HG03442 (cell line): Measurements from ENCODE around the gene TMEM8B.
A peak's percentile ranks its signal among the peaks of the same experiment; 100 is the strongest.

Source experiments
- ATAC-seq: cut with Tn5 transposase; IDR thresholded peaks from one replicate; pipeline ENCODE4 v1.9.1; 2021; ENCODE audit warnings: mild to moderate bottlenecking, moderate library complexity; ENCODE audit not compliant: unreplicated experiment

Gene TMEM8B

GRCh38 chr9:35811381-35812024, 17.5 kb upstream of the TMEM8B start:
- ATAC-seq, result no peak

DNA sequence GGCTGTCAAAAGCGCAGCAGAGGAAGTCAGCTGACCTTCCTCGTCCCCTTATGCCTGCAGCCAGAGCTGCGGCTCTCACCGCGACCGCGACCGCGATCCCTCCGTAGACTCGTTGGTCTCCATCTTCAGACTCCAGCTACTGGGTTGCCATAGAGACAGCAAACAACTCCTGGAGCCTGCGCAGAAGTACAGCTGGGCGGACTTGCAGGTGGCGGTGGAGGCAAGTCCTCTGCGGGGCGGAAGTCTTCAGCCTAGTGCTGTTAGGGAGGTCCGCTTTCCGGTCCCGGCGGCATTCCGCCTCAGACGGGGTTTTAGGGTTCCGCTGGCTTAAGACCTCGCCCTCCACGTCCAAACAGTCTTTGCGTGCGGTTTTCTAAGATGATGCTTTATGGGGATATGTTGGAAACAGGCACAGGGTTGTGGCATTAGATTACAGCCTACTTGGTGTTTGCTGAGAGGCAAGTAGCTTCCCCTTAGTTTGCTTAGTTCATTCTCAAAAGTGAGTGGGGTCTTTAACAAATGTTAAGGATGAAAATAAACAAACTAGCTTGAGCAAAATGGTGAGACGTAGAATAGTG, 16.9 kb upstream of the TMEM8B start, which contains the start of gene SPAG8:
SPAG8 (minus strand) TSS at position 238 of the 578 bp plus-strand sequence; CDS start at position 123, 115 bp downstream.
- peak; percentile 63 for ATAC-seq

DNA sequence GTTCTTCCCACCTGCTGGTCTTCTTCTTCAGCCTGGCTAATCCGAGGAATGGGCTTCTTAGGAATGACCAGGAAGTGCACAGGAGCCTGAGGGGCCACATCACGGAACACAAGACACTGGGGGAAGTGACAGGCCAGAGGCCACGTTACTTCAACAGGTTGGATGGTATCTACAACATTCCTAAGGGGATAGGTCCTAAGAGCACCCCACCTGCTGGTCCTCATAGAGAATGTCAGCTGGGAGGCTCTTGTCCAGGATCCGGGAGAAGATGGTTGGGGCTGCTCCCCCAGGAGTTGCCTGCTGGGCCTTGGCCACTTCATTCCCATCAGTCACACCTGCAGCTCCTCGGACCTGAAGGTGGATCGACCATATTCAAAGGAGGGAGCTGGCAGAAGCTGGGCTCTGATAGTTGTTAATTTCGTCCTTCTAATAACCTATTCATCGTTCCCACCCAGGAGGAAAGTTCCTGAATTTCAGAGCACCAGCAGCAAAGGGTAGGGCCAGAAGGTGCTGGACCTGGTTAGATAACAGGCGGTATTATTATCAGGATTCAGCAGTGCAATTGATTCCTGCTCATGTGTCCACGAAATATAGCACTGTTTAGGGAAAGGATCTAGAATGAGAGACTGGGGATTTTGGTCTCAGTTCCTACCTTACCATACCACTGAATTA, 15.5 kb upstream of the TMEM8B start:
- ATAC-seq, result no peak

GRCh38 chr9:35814106-35814840, 14.8 kb upstream of the TMEM8B start:
- peak; percentile 18 for ATAC-seq

DNA sequence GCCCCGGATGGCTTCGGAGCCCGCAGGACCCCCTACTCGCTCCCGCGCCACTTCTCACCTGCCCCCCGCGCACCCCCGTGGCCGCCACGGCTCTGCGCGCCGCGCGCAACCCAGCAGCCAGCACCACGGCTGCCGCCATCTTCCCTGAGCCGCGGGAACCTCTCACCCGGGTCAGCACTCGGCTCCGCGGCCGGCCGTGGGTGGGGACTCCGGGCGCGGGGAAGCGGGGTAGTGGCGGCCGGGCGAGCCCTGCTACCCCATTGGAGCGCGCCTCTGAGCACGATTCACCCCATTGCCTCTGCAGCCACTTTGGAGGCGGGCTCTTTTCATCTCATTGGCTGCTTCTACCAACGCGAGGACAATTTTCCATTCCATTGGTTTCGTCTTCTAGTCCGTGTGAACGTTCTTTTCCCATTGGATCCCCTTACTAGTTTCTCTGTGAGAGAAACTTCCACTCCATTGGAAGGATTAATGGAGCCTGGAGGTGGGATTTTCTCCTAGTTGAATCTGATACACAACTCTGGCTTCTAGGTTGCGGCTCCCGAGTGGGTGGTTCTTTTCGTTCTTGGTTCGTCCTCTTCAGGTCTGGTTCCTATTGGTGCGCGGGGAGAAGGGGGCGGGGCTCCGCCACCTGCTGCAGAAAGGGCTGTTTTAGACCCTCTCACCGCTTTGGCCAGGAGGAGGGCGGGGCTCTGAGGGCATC, 14.0 kb upstream of the TMEM8B start, which contains the start of gene HINT2:
HINT2 (minus strand) TSS at position 202 of the 703 bp plus-strand sequence; CDS start at position 139, 63 bp downstream.
- ATAC-seq, result peak; percentile 64

- ATAC-seq, result no peak
These were observed 12.3 kb upstream of the TMEM8B start for GRCh38 chr9:35816708-35817107.

DNA sequence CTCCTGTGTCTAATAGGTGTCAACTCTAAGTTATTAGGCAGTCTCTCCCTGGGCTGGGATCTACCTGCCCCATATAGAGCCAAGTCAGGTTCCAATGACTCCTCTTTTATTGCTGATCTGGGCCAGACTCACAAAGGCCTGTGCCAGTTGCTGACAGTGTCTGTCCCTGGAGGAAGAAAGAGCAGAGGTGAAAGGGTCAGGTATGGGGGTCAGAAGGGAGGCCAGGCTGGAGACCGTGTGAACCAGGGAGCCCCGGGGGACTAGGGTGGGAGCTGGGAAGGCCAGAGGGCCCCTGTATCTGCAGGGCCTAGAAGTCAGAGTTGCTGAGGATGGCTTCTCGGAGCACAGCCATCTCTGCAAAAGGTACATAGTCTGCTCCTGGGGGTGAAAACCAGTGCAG, 10.7 kb upstream of the TMEM8B start:
- ATAC-seq, result no peak

GRCh38 chr9:35820076-35820475, 9.0 kb upstream of the TMEM8B start:
- ATAC-seq, result no peak

DNA sequence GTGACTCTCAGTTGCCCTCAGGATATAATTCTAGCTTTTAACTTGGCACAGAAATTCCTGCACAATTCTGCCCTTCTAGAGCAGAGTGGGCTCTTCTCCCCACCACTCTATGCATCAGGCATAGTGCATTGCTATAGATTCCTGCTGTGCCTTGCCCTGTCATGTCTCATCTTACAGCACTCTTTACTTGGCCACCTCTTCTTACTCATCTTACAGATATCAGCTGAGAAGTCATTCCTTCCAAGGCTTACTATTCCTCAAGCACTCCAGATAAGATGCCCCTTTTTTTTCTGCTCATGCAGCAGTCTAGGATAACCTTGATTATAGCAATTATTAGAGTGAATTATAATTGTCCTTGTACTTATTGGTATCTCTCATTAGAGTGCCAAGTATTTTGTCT, 6.1 kb upstream of the TMEM8B start:
- no peak for ATAC-seq

DNA sequence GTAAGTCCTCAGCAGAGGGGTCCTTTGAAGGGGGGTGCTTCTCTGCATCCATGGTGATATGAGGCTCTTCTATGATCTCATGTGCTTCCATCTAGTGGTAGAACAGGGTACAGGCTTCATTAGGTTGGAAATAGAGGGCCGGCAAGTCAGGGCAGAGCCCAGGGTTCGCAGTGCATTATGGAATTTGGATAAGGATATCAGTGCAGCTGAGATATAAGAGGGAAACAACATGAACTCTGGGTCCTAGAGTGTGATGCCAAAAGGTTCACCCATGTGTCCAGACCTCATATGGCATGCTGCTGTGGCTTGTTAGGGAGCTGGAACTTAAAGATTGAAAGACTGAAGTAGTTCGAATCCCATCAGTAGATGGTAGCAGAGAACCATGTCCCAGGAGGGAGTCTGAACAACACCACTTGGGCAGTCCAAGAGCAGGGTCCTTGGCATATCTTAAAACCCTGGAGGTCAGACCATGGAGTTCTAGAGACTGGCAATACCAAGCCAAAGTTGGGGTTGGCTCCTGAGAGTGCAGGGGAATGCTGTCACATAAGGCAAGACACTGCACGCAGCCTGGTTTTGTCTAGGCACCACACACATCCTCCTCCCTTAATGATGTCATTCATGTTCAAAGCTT, 2.8 kb upstream of the TMEM8B start:
- peak; percentile 41 for ATAC-seq

DNA sequence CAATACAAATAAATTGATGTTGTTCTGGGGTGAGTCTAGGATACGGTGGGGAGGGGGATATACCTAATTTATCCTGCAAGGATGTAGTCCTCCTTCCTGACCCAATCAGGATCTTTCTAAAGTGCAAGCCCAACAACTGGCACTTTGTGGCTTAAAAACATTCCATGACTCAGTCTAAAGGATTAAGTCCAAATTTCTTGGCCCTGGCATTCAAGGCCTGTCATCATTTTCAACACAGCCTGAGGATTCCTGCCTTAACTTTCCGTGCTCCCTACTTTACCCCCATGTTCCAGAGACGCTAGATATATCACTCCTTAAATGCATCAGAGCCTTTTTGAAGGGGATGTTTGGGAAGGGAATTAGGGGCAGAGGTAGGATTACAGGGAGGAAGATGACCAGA, 1.5 kb upstream of the TMEM8B start:
- ATAC-seq, result no peak

DNA sequence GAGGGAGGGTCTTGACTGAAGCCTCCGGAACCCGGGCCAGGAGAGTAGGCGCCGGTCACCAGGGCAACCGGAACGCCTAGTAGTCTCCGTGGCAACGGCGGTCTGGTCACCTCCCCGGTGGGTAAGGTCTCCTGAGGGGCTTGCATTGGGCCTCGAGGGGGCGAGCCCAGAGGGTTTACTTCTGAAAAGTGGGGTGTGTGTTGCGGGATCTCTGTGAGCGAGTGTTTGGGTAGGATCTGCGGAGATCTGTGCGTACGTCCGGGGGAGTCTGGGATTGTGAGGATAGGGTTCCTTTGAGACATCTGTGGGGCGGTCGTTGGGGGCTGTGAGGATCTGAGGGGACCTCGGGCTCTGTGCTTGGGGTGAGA, 328 bp upstream of the TMEM8B start, which contains the start of gene FAM221B:
FAM221B (minus strand) TSS at position 17 of the 368 bp plus-strand sequence. CDS start 2,571 bp downstream, outside the sequence.
- no peak for ATAC-seq

DNA sequence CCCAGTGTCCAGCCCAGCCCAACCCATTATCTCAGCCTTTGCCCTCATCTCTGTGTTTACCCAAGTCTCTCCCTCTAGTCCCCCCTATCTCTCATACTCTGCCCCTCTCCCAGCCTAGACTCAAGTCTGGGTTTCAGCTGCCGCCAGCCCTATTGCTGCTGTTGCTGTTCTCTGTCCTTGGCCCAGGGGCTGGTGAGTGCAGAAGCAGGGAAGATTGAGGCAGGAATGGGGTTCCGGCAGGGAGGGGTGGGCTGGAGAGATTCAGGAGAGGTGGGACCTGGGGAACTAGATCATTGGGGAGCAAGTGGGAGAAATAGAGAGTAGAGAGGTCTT, 702 bp downstream of the TMEM8B start:
- ATAC-seq, result no peak

DNA sequence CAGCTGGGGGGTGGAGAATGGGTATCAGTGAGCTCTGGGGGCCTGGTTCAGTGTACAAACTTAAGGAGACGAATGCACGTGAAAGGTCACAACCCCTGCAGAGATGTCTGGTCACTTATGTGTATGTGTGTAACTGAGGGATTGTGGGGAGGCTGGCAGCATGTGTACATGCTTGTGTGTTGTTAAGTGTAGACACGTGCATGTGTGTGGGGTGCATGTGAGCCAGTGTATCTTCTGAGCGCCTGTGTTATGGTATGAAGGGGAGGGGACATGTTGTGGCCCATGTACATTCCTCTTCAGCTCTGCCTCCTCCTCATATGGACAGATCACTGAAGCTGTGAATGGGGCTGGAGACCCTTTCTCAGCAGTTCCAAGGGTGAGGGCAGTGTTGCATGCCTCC, 2.0 kb downstream of the TMEM8B start:
- no peak for ATAC-seq

GRCh38 chr9:35832814-35833213, 3.8 kb downstream of the TMEM8B start:
- no peak for ATAC-seq

DNA sequence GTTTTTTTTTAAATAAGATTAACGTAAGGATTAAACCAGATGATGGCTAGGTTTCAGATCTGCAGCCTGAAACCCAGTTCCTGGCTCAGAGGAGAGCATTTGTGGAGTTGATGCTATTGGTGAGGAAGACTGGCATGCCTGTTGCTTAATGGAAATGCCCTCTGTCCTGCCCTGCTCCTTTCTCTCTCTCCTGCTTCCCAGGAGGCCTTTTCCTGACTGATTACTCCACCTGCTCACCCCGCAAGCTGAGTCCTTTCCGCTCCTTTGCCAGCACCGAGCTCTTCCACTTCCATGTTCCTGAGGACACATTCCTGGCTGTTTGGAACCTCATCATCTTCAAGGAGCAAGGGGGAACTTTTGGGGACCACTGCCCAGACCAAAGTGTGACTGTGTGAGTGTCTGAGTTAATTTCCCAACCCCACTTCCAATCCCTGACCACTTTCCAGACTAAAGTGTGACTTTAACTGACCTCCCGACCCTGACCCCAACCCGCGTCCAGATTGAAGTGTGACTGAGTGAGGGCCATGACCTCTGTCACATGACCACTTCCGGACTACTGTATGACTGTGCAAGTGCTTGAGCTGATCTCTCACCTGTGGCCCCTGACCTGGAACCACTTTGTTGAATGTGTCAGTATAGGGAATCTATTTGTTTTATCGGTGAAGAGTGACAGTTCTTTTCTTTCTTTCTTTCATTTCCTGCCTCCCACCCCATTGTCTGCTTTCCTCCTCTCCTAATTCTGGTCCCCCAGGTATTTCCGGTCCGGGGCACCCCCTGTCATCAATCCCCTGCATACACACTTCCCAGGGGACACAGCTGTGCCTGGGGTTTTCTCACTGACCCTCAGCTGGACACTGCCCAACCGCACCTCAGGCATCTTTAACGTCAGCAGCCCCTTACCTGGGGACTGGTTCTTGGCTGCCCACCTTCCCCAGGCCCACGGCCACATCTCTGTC, 5.5 kb downstream of the TMEM8B start:
- no peak for ATAC-seq

DNA sequence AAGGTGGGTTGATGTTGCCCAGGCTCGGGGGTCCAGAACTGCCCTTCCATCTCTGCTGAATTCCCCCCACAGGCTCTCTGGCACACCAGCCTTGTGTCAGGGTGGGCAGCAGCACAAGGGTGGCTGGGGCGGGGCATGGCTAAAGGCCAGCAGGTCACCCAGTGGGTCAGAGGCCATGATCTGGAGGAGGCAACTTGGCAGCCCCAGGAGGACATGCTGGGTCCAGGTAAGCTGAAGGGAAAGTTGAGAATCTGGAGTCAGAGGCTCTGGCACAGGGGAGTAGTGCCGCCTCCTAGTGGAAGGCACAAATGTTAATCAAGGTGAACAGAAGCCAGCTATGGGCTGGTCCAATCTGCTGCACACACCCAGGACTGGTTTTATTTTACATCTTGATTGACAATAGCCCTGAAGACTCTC, 6.2 kb downstream of the TMEM8B start:
- ATAC-seq, result no peak

GRCh38 chr9:35835766-35836165, 6.7 kb downstream of the TMEM8B start:
- no peak for ATAC-seq

DNA sequence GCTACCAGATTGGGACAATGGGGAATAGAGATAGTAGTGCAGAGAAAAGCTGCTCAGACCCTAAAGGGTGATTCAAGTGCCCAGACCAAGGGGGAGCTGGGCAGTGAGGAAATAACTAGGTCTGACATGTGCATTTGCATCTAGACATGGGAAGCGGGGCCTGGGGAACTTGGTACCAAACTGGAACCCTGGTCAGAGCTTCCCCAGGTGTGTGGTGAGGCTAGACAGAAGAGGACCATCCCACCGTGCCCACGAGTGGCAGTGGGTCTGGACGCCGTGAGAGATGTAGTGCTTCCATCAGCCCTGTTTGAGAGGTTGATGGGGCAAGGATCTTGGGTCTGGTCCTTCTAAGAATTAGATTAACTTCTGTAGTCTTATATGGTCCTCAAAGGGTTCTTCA, 7.6 kb downstream of the TMEM8B start:
- ATAC-seq, result no peak
